Upper lobe of left lung (tissue), 6 donors: ENCODE measurements around the gene PLCL2. TPM values are rescaled to one million over a fixed set of nuclear protein-coding genes. Genes with fewer than 3 reads are reported as not detected.

Experiments used
- ATAC-seq, 2 donors: fragments of 200-7000 bp; cut with Tn5 transposase; one replicate each; pipeline ENCODE4 v1.9.1; 2022; ENCODE audit warnings: mild to moderate bottlenecking in 2 of 2, moderate library complexity in 2 of 2; ENCODE audit not compliant: low FRiP score in 2 of 2
- DNase-seq, 2 donors: peaks; one replicate each; pipeline ENCODE4 v3.0.0-alpha.2; 2019 to 2020
- H3K27ac ChIP-seq, 4 donors: fragments of 200-600 bp; sonication (generic); one replicate each; pipeline ENCODE4 v1.5.1; 2016 to 2019
- H3K27me3 ChIP-seq, 4 donors: fragments of 200-600 bp; sonication (generic); one replicate each; pipeline ENCODE4 v1.5.1; 2017 to 2019
- H3K36me3 ChIP-seq, 4 donors: fragments of 200-600 bp; sonication (generic); one replicate each; pipeline ENCODE4 v1.5.1; 2016 to 2019
- H3K4me1 ChIP-seq, 4 donors: fragments of 200-600 bp; sonication (generic); one replicate each; pipeline ENCODE4 v1.5.1; 2018 to 2019
- H3K4me3 ChIP-seq, 4 donors: fragments of 200-600 bp; sonication (generic); one replicate each; pipeline ENCODE4 v1.5.1; 2017 to 2019; ENCODE audit warnings: mild to moderate bottlenecking in 2 of 4, moderate library complexity in 1 of 4
- H3K9me3 ChIP-seq, 4 donors: fragments of 200-600 bp; sonication (generic); one replicate each; pipeline ENCODE4 v1.5.1; 2018 to 2019
- CTCF ChIP-seq, 6 experiments: fragments of 450-650 bp in 4 of 6; fragments of 200-600 bp in 2 of 6; sonication (generic) in 2 of 6; IDR thresholded peaks; one replicate each; pipeline ENCODE4 v1.5.1; 2016 to 2019; ENCODE audit warnings: antibody characterized with exemption in 6 of 6
- EP300 ChIP-seq, 4 donors: sonication (generic); formaldehyde crosslinking; IDR thresholded peaks; one replicate each; pipeline ENCODE4 v1.5.1; 2017; ENCODE audit warnings: antibody characterized with exemption in 4 of 4, control low read depth in 2 of 4
- POLR2A ChIP-seq, 4 donors: fragments of 450-650 bp; IDR thresholded peaks; one replicate each; pipeline ENCODE4 v1.5.1; 2016 to 2017; ENCODE audit warnings: antibody characterized with exemption in 4 of 4, mild to moderate bottlenecking in 2 of 4
- POLR2AphosphoS5 ChIP-seq, 2 donors: sonication (generic); formaldehyde crosslinking; IDR thresholded peaks; one replicate each; pipeline ENCODE4 v1.5.1; 2017; ENCODE audit warnings: antibody characterized with exemption in 2 of 2
- WGBS, 2 donors: methylation state at CpG; one replicate each; pipeline ENCODE4 v1.1.5; 2017 to 2018; 5-methylcytosine and 5-hydroxymethylcytosine counted together
- total RNA-seq, 6 donors: library from RNA; depleted of rRNA in 4 of 6; stranded (reverse); fragments of >200 nt in 4 of 6; gene quantifications; one replicate each; pipeline versions ENCODE4 v1.1.0 to v1.2.1, GENCODE V29; 2016 to 2021
- donor health status: DM: no; HTN: no; CAD: no; lungs with moderate emphysema.
- donor health status: DM: no; HTN: yes; CAD: no; lungs with severe emphysema.

The PLCL2 gene
- total RNA-seq, 6 donors from 2014 or later = 6.5 to 15.8 (median 10.7) TPM

GRCh38 chr3:16877505-16877904 lies 7.2 kb upstream of the PLCL2 start:
- Histone ChIP-seq H3K4me1 (no peaks in the 10 kb centered on the region), H3K36me3 (no peaks in the 10 kb centered on the region), H3K4me3 (no peak overlapping the region), H3K27ac (no peak overlapping the region), H3K27me3 (no peaks in the 10 kb centered on the region), H3K9me3 (no peaks in the 10 kb centered on the region)
- TF ChIP-seq POLR2A (IDR thresholded peaks at IDR 0.05) = no peak
- TF ChIP-seq CTCF (IDR thresholded peaks at IDR 0.05) = no peak
- TF ChIP-seq EP300 (IDR thresholded peaks at IDR 0.05) = no peak
- no peak for TF ChIP-seq POLR2AphosphoS5 (IDR thresholded peaks at IDR 0.05)
- 48 to 56% methylated on average over 2 of the region's 2 CpGs for WGBS, 2 donors
- DNase-seq = no peak
- ATAC-seq = no peak

- Histone ChIP-seq H3K4me3 (no peak overlapping the region), H3K4me1 (no peaks in the 10 kb centered on the region), H3K27me3 (no peaks in the 10 kb centered on the region), H3K27ac (no peak overlapping the region), H3K36me3 (no peaks in the 10 kb centered on the region), H3K9me3 (no peaks in the 10 kb centered on the region)
- no peak for ATAC-seq
- 90 to 100% methylated on average over 1 of the region's 1 CpG for WGBS, 2 donors
- no peak for DNase-seq
- TF ChIP-seq POLR2AphosphoS5 (IDR thresholded peaks at IDR 0.05) (no peak), POLR2A (IDR thresholded peaks at IDR 0.05) (no peak), EP300 (IDR thresholded peaks at IDR 0.05) (no peak), CTCF (IDR thresholded peaks at IDR 0.05) (no peak)
Measured at GRCh38 chr3:16877911-16878310, 6.8 kb upstream of the PLCL2 start.

- H3K36me3 ChIP-seq = no peaks in the 10 kb centered on the region
- peaks cover 0 to 29% (median 11%) of the 10 kb centered on the region in 4 donors for H3K4me1 ChIP-seq
- H3K9me3 ChIP-seq = no peaks in the 10 kb centered on the region
- no peaks in the 10 kb centered on the region for H3K27me3 ChIP-seq
- WGBS, 2 donors = 75 to 87% methylated on average over 6 of the region's 6 CpGs
- DNase-seq (no peak), ATAC-seq (no peak)
- TF ChIP-seq CTCF (IDR thresholded peaks at IDR 0.05) (no peak), EP300 (IDR thresholded peaks at IDR 0.05) (no peak), POLR2A (IDR thresholded peaks at IDR 0.05) (no peak), POLR2AphosphoS5 (IDR thresholded peaks at IDR 0.05) (no peak)
- no peak overlapping the region for H3K27ac ChIP-seq
- H3K4me3 ChIP-seq = no peak overlapping the region
Measured at GRCh38 chr3:16881896-16882630, 2.7 kb upstream of the PLCL2 start.

- Histone ChIP-seq H3K4me1 (peaks cover 0 to 32% (median 17%) of the 10 kb centered on the region in 4 donors), H3K27me3 (no peaks in the 10 kb centered on the region), H3K9me3 (no peaks in the 10 kb centered on the region), H3K27ac (peak overlapping the region in 3 of 4 donors; percentile 90 to 96 (median 92)), H3K4me3 (no peak overlapping the region), H3K36me3 (no peaks in the 10 kb centered on the region)
- 86% methylated on average over 19 to 23 of the region's 23 CpGs for WGBS, 2 donors
- TF ChIP-seq CTCF (IDR thresholded peaks at IDR 0.05) (no peak), EP300 (IDR thresholded peaks at IDR 0.05) (no peak), POLR2A (IDR thresholded peaks at IDR 0.05) (no peak), POLR2AphosphoS5 (IDR thresholded peaks at IDR 0.05) (no peak)
- peak in 1 of 2 donors; percentile 54 for DNase-seq
- no peak for ATAC-seq
Measured at GRCh38 chr3:16883057-16883722, 1.6 kb upstream of the PLCL2 start.
